Caco-2 (cell line): ENCODE data around the gene MRAP. TPM values are rescaled to one million over a fixed set of nuclear protein-coding genes. Genes with fewer than 3 reads are reported as not detected.
"Not testable (repeated sequence)": the region's sequence is repeated elsewhere in the genome, so short reads cannot be mapped to it uniquely, and the experiment has no call there.

Source experiments
- BruUV-seq: library from RNA; stranded (reverse); fragments of 400-500 nt; replicated peaks from 2 replicates; lab custom pipeline; 2021; lab: Mats Ljungman, UMichigan
- CTCF ChIA-PET: fragments of 300-600 bp; sonication (Branson Sonifier 250); formaldehyde crosslinking; loops from one replicate; lab custom pipeline; 2022; ENCODE audit warnings: antibody characterized with exemption; lab: Charles Lee
- POLR2A ChIA-PET: fragments of 300-600 bp; sonication (Branson Sonifier 250); formaldehyde crosslinking; loops from one replicate; lab custom pipeline; 2022; ENCODE audit warnings: antibody characterized with exemption; lab: Charles Lee
- DNase-seq, 2 experiments: peaks; one replicate each; pipeline versions ENCODE4 v3.0.0 to v3.0.0-alpha.2; 2020 to 2022
- H3K27me3 ChIP-seq: replicated peaks from 2 replicates; pipeline ENCODE4 v1.6.0; 2011; ENCODE audit warnings: low read length; ENCODE audit not compliant: control insufficient read depth, insufficient read depth
- H3K36me3 ChIP-seq: 2 replicates; pipeline ENCODE4 v1.5.1; 2011; ENCODE audit warnings: low read length; ENCODE audit not compliant: control insufficient read depth, insufficient read depth
- H3K4me1 ChIP-seq: fragments of 250-450 bp; sonication (Bioruptor Pico); 2 replicates; pipeline ENCODE4 v1.5.1; 2020; ENCODE audit warnings: mild to moderate bottlenecking
- H3K4me3 ChIP-seq: 2 replicates; pipeline ENCODE4 v1.5.1; 2011; ENCODE audit warnings: low read depth, mild to moderate bottlenecking, control low read depth, low read length
- H3K9me3 ChIP-seq: fragments of 250-450 bp; sonication (Bioruptor Pico); 2 replicates; pipeline ENCODE4 v1.5.1; 2020; ENCODE audit warnings: mild to moderate bottlenecking, moderate library complexity
- H3K27ac Mint-ChIP-seq: one replicate; pipeline ENCODE4 v1.8.0; 2022; ENCODE audit warnings: mixed read lengths; ENCODE audit not compliant: unreplicated experiment
- H3K27me3 Mint-ChIP-seq: one replicate; pipeline ENCODE4 v1.8.0; 2022; ENCODE audit warnings: mixed read lengths; ENCODE audit not compliant: insufficient read depth, unreplicated experiment
- H3K36me3 Mint-ChIP-seq: one replicate; pipeline ENCODE4 v1.8.0; 2022; ENCODE audit warnings: mild to moderate bottlenecking, mixed read lengths; ENCODE audit not compliant: insufficient read depth, unreplicated experiment
- H3K4me1 Mint-ChIP-seq: one replicate; pipeline ENCODE4 v1.8.0; 2022; ENCODE audit warnings: low read depth, mixed read lengths; ENCODE audit not compliant: unreplicated experiment
- H3K4me3 Mint-ChIP-seq: one replicate; pipeline ENCODE4 v1.8.0; 2022; ENCODE audit warnings: mild to moderate bottlenecking, moderate library complexity, mixed read lengths; ENCODE audit not compliant: unreplicated experiment
- H3K9me3 Mint-ChIP-seq: one replicate; pipeline ENCODE4 v1.8.0; 2022; ENCODE audit warnings: mixed read lengths; ENCODE audit not compliant: unreplicated experiment
- CTCF ChIP-seq, 2 experiments: fragments of 200-600 bp in 1 of 2; IDR thresholded peaks; 1 replicate in 1 of 2; 2 replicates in 1 of 2; pipeline versions ENCODE4 v1.5.1 to v1.8.0; 2011 to 2022; ENCODE audit warnings: antibody characterized with exemption in 1 of 2, control low read depth in 1 of 2, inconsistent platforms in 1 of 2, low read depth in 1 of 2, low read length in 1 of 2, mild to moderate bottlenecking in 1 of 2, moderate library complexity in 1 of 2; ENCODE audit not compliant: insufficient read depth in 1 of 2, severe bottlenecking in 1 of 2, unreplicated experiment in 1 of 2
- intact Hi-C: fragments of 100-400 bp; cut with micrococcal nuclease; formaldehyde crosslinking; loops from one replicate; pipeline ENCODE4 v1.10.0; 2022; ENCODE audit not compliant: unreplicated experiment
- total RNA-seq: library from RNA; stranded (reverse); gene quantifications from 2 replicates; pipeline ENCODE4 v1.2.3, GENCODE V29; 2022

The MRAP gene
- total RNA-seq, 1 experiment from 2014 or later: not detected

- H3K36me3 ChIP-seq: no peaks in the 10 kb centered on the region
- no peaks in the 10 kb centered on the region for H3K27me3 ChIP-seq
- intact Hi-C loops: no loop called here
Observed at GRCh38 chr21:32307706-32308105, 9.1 kb downstream of the MRAP start.

GRCh38 chr21:32308696-32309095 lies 10.0 kb downstream of the MRAP start:
- no peak overlapping the region for H3K27ac Mint-ChIP-seq
- Histone ChIP-seq H3K27me3 (no peaks in the 10 kb centered on the region), H3K9me3 (no peaks in the 10 kb centered on the region), H3K4me3 (no peak overlapping the region), H3K36me3 (no peaks in the 10 kb centered on the region), H3K4me1 (no peaks in the 10 kb centered on the region)
- ChIA-PET POLR2A (interaction anchor here (0.6 kb wide), 1 partner anchor 1714 kb away, joined by 3 read pairs; no protein-coding TSS in a partner anchor), CTCF (no interaction called here)
- H3K4me3 Mint-ChIP-seq: no peak overlapping the region
- no TSS peak for BruUV-seq
- no peak for DNase-seq
- peaks cover 42% of the 10 kb centered on the region for H3K36me3 Mint-ChIP-seq
- H3K9me3 Mint-ChIP-seq: no peaks in the 10 kb centered on the region
- TF ChIP-seq CTCF (IDR thresholded peaks at IDR 0.05; ENCODE audit: insufficient read depth in 1 of 2, low read depth in 1 of 2, low read length in 1 of 2, severe bottlenecking in 1 of 2, unreplicated experiment in 1 of 2): no peak
- no peaks in the 10 kb centered on the region for H3K4me1 Mint-ChIP-seq
- H3K27me3 Mint-ChIP-seq: no peaks in the 10 kb centered on the region
- intact Hi-C loops: no loop called here

More at GRCh38 chr21:32307706-32308105, 9.1 kb downstream of the MRAP start:
- no peak overlapping the region for H3K27ac Mint-ChIP-seq
- no peak for DNase-seq
- Histone ChIP-seq H3K9me3 (no peaks in the 10 kb centered on the region), H3K4me3 (no peak overlapping the region), H3K4me1 (no peaks in the 10 kb centered on the region)
- H3K4me1 Mint-ChIP-seq: no peaks in the 10 kb centered on the region
- ChIA-PET CTCF (no interaction called here), POLR2A (interaction anchor here (0.6 kb wide), 1 partner anchor 521 kb away, joined by 3 read pairs; no protein-coding TSS in a partner anchor)
- H3K36me3 Mint-ChIP-seq: peaks cover 33% of the 10 kb centered on the region
- BruUV-seq: no TSS peak
- no peak for TF ChIP-seq CTCF (IDR thresholded peaks at IDR 0.05; ENCODE audit: insufficient read depth in 1 of 2, low read depth in 1 of 2, low read length in 1 of 2, severe bottlenecking in 1 of 2, unreplicated experiment in 1 of 2)
- no peaks in the 10 kb centered on the region for H3K9me3 Mint-ChIP-seq
- H3K27me3 Mint-ChIP-seq: no peaks in the 10 kb centered on the region
- no peak overlapping the region for H3K4me3 Mint-ChIP-seq

- Histone ChIP-seq H3K27me3 (no peaks in the 10 kb centered on the region), H3K9me3 (no peaks in the 10 kb centered on the region), H3K4me1 (no peaks in the 10 kb centered on the region), H3K4me3 (no peak overlapping the region), H3K36me3 (no peaks in the 10 kb centered on the region)
- Mint-ChIP-seq H3K4me3 (no peak overlapping the region), H3K27ac (no peak overlapping the region), H3K4me1 (no peaks in the 10 kb centered on the region), H3K27me3 (no peaks in the 10 kb centered on the region), H3K36me3 (peaks cover 51% of the 10 kb centered on the region), H3K9me3 (no peaks in the 10 kb centered on the region)
- no TSS peak for BruUV-seq
- DNase-seq: no peak
- ChIA-PET CTCF (no interaction called here), POLR2A (no interaction called here)
- no peak for TF ChIP-seq CTCF (IDR thresholded peaks at IDR 0.05; ENCODE audit: insufficient read depth in 1 of 2, low read depth in 1 of 2, low read length in 1 of 2, severe bottlenecking in 1 of 2, unreplicated experiment in 1 of 2)
- intact Hi-C loops: no loop called here
Observed at GRCh38 chr21:32309906-32310460, 11.3 kb downstream of the MRAP start.

GRCh38 chr21:32310976-32311375 lies 12.3 kb downstream of the MRAP start:
- peaks cover 43% of the 10 kb centered on the region for H3K36me3 Mint-ChIP-seq
- H3K27me3 Mint-ChIP-seq: not testable (repeated sequence)

More at GRCh38 chr21:32310976-32311375, 12.3 kb downstream of the MRAP start:
- H3K27me3 ChIP-seq, H3K4me3 Mint-ChIP-seq, BruUV-seq, H3K4me1 ChIP-seq, intact Hi-C loops, H3K27ac Mint-ChIP-seq, POLR2A ChIA-PET, H3K4me3 ChIP-seq, H3K9me3 Mint-ChIP-seq, CTCF ChIA-PET, H3K9me3 ChIP-seq, H3K4me1 Mint-ChIP-seq, DNase-seq, H3K36me3 ChIP-seq: not testable (repeated sequence)
